Ishikawa (cell line): Measurements from ENCODE around the gene CAPZB.

Experiments
- CEBPB ChIP-seq: IDR thresholded peaks from 2 replicates; pipeline ENCODE4 v1.6.1; 2012
- CREB1 ChIP-seq: IDR thresholded peaks from 2 replicates; pipeline ENCODE4 v1.6.1; 2012; ENCODE audit warnings: low read depth
- EGR1 ChIP-seq: IDR thresholded peaks from 2 replicates; pipeline ENCODE4 v1.6.1; 2012
- EP300 ChIP-seq: IDR thresholded peaks from 2 replicates; pipeline ENCODE4 v1.6.1; 2012; ENCODE audit warnings: borderline replicate concordance
- NFIC ChIP-seq: IDR thresholded peaks from 2 replicates; pipeline ENCODE4 v1.6.1; 2012
- RAD21 ChIP-seq: IDR thresholded peaks from 2 replicates; pipeline ENCODE4 v1.6.1; 2012; ENCODE audit warnings: low read depth
- TAF1 ChIP-seq: IDR thresholded peaks from 2 replicates; pipeline ENCODE4 v1.6.1; 2012; ENCODE audit warnings: low read depth, mild to moderate bottlenecking
- TCF12 ChIP-seq: IDR thresholded peaks from 2 replicates; pipeline ENCODE4 v1.6.1; 2012; ENCODE audit warnings: low read depth
- YY1 ChIP-seq: IDR thresholded peaks from 2 replicates; pipeline ENCODE4 v1.6.1; 2012; ENCODE audit warnings: low read depth
- TF ChIP-seq, protein P1 (sequence below): IDR thresholded peaks from 2 replicates; pipeline ENCODE4 v1.6.1; 2012; ENCODE audit warnings: low read depth, mild to moderate bottlenecking

DNA sequence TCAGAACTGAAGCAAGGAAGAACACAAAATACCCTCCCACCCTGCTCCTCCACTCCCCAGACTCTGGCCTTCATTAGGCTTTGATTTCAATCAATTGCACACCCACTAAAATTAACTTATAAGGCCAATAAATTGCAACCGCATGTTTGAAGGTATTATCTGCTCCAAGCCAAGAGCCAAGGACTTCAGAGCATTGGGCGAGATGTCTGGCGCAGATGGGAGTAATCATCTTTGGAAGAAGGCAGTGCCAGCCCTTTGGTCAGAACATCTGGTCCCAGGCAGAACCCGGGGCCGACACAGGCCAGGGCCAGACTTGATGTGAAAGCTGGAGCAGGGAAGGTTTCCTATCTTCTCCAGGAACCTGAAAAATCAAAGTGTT is 113.2 kb downstream of the CAPZB start:
- no peak for TF ChIP-seq NFIC
- no peak for TF ChIP-seq EGR1
- no peak for TF ChIP-seq CEBPB
- TF ChIP-seq RAD21: no peak
- TF ChIP-seq, protein P1, sequence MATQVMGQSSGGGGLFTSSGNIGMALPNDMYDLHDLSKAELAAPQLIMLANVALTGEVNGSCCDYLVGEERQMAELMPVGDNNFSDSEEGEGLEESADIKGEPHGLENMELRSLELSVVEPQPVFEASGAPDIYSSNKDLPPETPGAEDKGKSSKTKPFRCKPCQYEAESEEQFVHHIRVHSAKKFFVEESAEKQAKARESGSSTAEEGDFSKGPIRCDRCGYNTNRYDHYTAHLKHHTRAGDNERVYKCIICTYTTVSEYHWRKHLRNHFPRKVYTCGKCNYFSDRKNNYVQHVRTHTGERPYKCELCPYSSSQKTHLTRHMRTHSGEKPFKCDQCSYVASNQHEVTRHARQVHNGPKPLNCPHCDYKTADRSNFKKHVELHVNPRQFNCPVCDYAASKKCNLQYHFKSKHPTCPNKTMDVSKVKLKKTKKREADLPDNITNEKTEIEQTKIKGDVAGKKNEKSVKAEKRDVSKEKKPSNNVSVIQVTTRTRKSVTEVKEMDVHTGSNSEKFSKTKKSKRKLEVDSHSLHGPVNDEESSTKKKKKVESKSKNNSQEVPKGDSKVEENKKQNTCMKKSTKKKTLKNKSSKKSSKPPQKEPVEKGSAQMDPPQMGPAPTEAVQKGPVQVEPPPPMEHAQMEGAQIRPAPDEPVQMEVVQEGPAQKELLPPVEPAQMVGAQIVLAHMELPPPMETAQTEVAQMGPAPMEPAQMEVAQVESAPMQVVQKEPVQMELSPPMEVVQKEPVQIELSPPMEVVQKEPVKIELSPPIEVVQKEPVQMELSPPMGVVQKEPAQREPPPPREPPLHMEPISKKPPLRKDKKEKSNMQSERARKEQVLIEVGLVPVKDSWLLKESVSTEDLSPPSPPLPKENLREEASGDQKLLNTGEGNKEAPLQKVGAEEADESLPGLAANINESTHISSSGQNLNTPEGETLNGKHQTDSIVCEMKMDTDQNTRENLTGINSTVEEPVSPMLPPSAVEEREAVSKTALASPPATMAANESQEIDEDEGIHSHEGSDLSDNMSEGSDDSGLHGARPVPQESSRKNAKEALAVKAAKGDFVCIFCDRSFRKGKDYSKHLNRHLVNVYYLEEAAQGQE: no peak
- TF ChIP-seq EP300: no peak
- TF ChIP-seq TCF12: no peak
- TF ChIP-seq TAF1: no peak
- no peak for TF ChIP-seq YY1
- TF ChIP-seq CREB1: no peak
